ENCODE data around the gene CLEC18C.
"Not testable (repeated sequence)": the region's sequence is repeated elsewhere in the genome, so short reads cannot be mapped to it uniquely, and the experiment has no call there.

CLEC18C gene

GRCh38 chr16:70159355-70160348 lies 13.9 kb upstream of the CLEC18C start:
- DNase-seq (ENCODE audit: low read depth): no peak

GRCh38 chr16:70160388-70160787 lies 13.2 kb upstream of the CLEC18C start:
- no peak for DNase-seq (ENCODE audit: low read depth)

GRCh38 chr16:70160821-70161220 lies 12.8 kb upstream of the CLEC18C start:
- DNase-seq (ENCODE audit: low read depth): no peak

- no peak for DNase-seq (ENCODE audit: low read depth)
These were observed 12.2 kb upstream of the CLEC18C start for GRCh38 chr16:70161350-70161749.

- peak; percentile 24 for DNase-seq (ENCODE audit: low read depth)
These were observed 11.5 kb upstream of the CLEC18C start for GRCh38 chr16:70162041-70162451.

GRCh38 chr16:70163596-70163995 lies 10.0 kb upstream of the CLEC18C start:
- no peak for DNase-seq (ENCODE audit: low read depth)

GRCh38 chr16:70166688-70167087 lies 6.9 kb upstream of the CLEC18C start:
- not testable (repeated sequence) for DNase-seq (ENCODE audit: low read depth)

GRCh38 chr16:70173916-70174315 lies 329 bp downstream of the CLEC18C start:
- not testable (repeated sequence) for DNase-seq (ENCODE audit: low read depth)

- DNase-seq (ENCODE audit: low read depth): not testable (repeated sequence)
These were observed 873 bp downstream of the CLEC18C start for GRCh38 chr16:70174387-70174932.

- not testable (repeated sequence) for DNase-seq (ENCODE audit: low read depth)
These were observed 14.4 kb downstream of the CLEC18C start for GRCh38 chr16:70187858-70188607.

- not testable (repeated sequence) for DNase-seq (ENCODE audit: low read depth)
These were observed 15.0 kb downstream of the CLEC18C start for GRCh38 chr16:70188608-70188915.

GRCh38 chr16:70190574-70190973 lies 17.0 kb downstream of the CLEC18C start:
- DNase-seq (ENCODE audit: low read depth): not testable (repeated sequence)

- not testable (repeated sequence) for DNase-seq (ENCODE audit: low read depth)
These were observed 23.2 kb downstream of the CLEC18C start for GRCh38 chr16:70196683-70197300.

- not testable (repeated sequence) for DNase-seq (ENCODE audit: low read depth)
These were observed 24.0 kb downstream of the CLEC18C start for GRCh38 chr16:70197611-70198010.

- DNase-seq (ENCODE audit: low read depth): not testable (repeated sequence)
These were observed 24.6 kb downstream of the CLEC18C start for GRCh38 chr16:70198230-70198629.

GRCh38 chr16:70198666-70199065 lies 25.1 kb downstream of the CLEC18C start:
- not testable (repeated sequence) for DNase-seq (ENCODE audit: low read depth)

- DNase-seq (ENCODE audit: low read depth): not testable (repeated sequence)
These were observed 25.6 kb downstream of the CLEC18C start for GRCh38 chr16:70199170-70199569.

- DNase-seq (ENCODE audit: low read depth): not testable (repeated sequence)
These were observed 26.5 kb downstream of the CLEC18C start for GRCh38 chr16:70200063-70200462.

- not testable (repeated sequence) for DNase-seq (ENCODE audit: low read depth)
These were observed 29.9 kb downstream of the CLEC18C start for GRCh38 chr16:70203508-70203907.

GRCh38 chr16:70204010-70204409 lies 30.4 kb downstream of the CLEC18C start:
- DNase-seq (ENCODE audit: low read depth): not testable (repeated sequence)

GRCh38 chr16:70204668-70205405 lies 31.2 kb downstream of the CLEC18C start:
- DNase-seq (ENCODE audit: low read depth): not testable (repeated sequence)
